ENCODE measurements around the gene LCP1. TPM values are rescaled to one million over a fixed set of nuclear protein-coding genes. Genes with fewer than 3 reads are reported as not detected.

The LCP1 gene
- total RNA-seq, 1 experiment from 2014 or later = 54.6 TPM

DNA sequence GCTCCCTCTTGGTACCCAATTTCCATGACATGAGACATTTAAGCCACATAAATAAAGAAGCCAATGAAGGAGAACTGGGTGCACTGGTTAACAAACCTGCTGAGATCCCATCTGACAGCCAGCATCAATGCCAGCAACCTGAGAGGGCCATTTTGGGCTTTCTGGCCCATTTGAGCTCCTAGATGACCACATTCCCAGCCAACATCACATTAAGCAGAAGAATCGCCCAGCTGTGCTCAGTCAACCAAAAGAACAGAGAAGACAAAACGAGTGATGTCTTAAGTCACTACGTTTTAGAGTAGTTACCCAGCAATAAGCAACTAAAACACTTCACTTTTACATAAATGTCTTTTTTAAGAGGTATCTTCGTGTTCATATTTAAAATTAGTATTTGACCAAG is 21.9 kb downstream of the LCP1 start:
- CTCF ChIA-PET = interaction anchor here (1.0 kb wide), 2 partner anchors 161 to 352 kb away, joined by 3 to 7 read pairs; no protein-coding TSS in a partner anchor
- no peak overlapping the region for H3K4me3 Mint-ChIP-seq (ENCODE audit: low read depth, unreplicated experiment)
- no peaks in the 10 kb centered on the region for H3K27me3 Mint-ChIP-seq (ENCODE audit: unreplicated experiment)
- intact Hi-C loops (cut with micrococcal nuclease; ENCODE audit: unreplicated experiment) = loop anchor here (5.0 kb wide), 1 partner anchor 127 kb away; no protein-coding TSS in a partner anchor
- BruUV-seq (replicated peaks) = no TSS peak
- no peak overlapping the region for H3K27ac Mint-ChIP-seq (ENCODE audit: unreplicated experiment)
- H3K4me1 Mint-ChIP-seq (ENCODE audit: low read depth, unreplicated experiment) = peaks cover 12% of the 10 kb centered on the region
- DNase-seq = no peak
- H3K9me3 Mint-ChIP-seq (ENCODE audit: low read depth, unreplicated experiment) = no peaks in the 10 kb centered on the region
- TF ChIP-seq, protein P1, sequence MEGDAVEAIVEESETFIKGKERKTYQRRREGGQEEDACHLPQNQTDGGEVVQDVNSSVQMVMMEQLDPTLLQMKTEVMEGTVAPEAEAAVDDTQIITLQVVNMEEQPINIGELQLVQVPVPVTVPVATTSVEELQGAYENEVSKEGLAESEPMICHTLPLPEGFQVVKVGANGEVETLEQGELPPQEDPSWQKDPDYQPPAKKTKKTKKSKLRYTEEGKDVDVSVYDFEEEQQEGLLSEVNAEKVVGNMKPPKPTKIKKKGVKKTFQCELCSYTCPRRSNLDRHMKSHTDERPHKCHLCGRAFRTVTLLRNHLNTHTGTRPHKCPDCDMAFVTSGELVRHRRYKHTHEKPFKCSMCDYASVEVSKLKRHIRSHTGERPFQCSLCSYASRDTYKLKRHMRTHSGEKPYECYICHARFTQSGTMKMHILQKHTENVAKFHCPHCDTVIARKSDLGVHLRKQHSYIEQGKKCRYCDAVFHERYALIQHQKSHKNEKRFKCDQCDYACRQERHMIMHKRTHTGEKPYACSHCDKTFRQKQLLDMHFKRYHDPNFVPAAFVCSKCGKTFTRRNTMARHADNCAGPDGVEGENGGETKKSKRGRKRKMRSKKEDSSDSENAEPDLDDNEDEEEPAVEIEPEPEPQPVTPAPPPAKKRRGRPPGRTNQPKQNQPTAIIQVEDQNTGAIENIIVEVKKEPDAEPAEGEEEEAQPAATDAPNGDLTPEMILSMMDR (IDR thresholded peaks at IDR 0.05; ENCODE audit: unreplicated experiment) = no peak
- no peaks in the 10 kb centered on the region for H3K36me3 Mint-ChIP-seq (ENCODE audit: insufficient read depth, unreplicated experiment)

DNA sequence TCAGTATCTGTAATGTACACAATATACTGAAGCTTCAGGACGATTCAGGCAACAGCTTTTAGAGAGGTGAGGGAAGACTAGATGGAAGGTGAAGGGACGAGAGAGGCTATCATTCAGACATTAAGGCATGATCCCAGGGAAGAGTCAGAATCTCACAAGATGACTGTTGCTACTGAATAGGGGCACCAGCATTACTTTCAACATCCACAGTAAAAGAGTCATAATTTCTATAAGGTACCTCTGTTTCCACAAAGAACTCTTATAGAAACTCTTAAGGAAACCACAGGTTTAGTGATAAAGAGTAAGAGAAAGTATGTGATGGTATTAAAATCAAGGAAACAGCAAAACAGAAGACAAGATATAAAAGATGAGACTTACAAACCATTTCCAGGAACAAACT is 23.0 kb downstream of the LCP1 start:
- CTCF ChIA-PET = interaction anchor here (0.6 kb wide), 1 partner anchor 72 kb away, joined by 4 read pairs; no protein-coding TSS in a partner anchor
- Mint-ChIP-seq H3K27me3 (ENCODE audit: unreplicated experiment) (no peaks in the 10 kb centered on the region), H3K9me3 (ENCODE audit: low read depth, unreplicated experiment) (no peaks in the 10 kb centered on the region), H3K4me3 (ENCODE audit: low read depth, unreplicated experiment) (no peak overlapping the region), H3K27ac (ENCODE audit: unreplicated experiment) (no peak overlapping the region), H3K4me1 (ENCODE audit: low read depth, unreplicated experiment) (peaks cover 7% of the 10 kb centered on the region), H3K36me3 (ENCODE audit: insufficient read depth, unreplicated experiment) (no peaks in the 10 kb centered on the region)
- TF ChIP-seq, protein P1 (IDR thresholded peaks at IDR 0.05; ENCODE audit: unreplicated experiment) = no peak
- BruUV-seq (replicated peaks) = no TSS peak
- DNase-seq = no peak
- intact Hi-C loops (cut with micrococcal nuclease; ENCODE audit: unreplicated experiment) = no loop called here

DNA sequence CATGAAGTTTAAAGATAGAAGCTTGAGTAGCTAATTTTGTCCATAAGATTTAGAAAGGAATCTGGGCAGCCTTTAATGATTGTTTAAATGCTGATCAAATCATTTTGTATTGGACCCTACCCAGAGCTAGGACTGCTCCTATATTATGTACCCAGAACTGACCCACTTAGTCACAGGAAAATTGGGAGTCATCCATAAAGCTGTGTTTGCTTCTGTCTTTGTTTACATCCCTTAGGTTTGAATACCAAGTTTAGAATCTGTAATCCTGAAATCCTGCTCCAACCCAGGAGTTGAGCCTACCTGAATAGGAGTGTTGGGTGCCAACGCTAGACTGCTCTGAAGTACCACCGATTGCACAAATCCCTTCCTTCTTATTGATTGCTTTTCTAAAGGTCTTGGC is 23.8 kb downstream of the LCP1 start:
- H3K4me1 Mint-ChIP-seq (ENCODE audit: low read depth, unreplicated experiment) = peaks cover 7% of the 10 kb centered on the region
- no peaks in the 10 kb centered on the region for H3K27me3 Mint-ChIP-seq (ENCODE audit: unreplicated experiment)
- H3K4me3 Mint-ChIP-seq (ENCODE audit: low read depth, unreplicated experiment) = no peak overlapping the region
- intact Hi-C loops (cut with micrococcal nuclease; ENCODE audit: unreplicated experiment) = no loop called here
- H3K27ac Mint-ChIP-seq (ENCODE audit: unreplicated experiment) = no peak overlapping the region
- TF ChIP-seq, protein P1 (IDR thresholded peaks at IDR 0.05; ENCODE audit: unreplicated experiment) = no peak
- peaks cover 5% of the 10 kb centered on the region for H3K36me3 Mint-ChIP-seq (ENCODE audit: insufficient read depth, unreplicated experiment)
- no peaks in the 10 kb centered on the region for H3K9me3 Mint-ChIP-seq (ENCODE audit: low read depth, unreplicated experiment)
- DNase-seq = no peak
- no TSS peak for BruUV-seq (replicated peaks)
- CTCF ChIA-PET = no interaction called here

DNA sequence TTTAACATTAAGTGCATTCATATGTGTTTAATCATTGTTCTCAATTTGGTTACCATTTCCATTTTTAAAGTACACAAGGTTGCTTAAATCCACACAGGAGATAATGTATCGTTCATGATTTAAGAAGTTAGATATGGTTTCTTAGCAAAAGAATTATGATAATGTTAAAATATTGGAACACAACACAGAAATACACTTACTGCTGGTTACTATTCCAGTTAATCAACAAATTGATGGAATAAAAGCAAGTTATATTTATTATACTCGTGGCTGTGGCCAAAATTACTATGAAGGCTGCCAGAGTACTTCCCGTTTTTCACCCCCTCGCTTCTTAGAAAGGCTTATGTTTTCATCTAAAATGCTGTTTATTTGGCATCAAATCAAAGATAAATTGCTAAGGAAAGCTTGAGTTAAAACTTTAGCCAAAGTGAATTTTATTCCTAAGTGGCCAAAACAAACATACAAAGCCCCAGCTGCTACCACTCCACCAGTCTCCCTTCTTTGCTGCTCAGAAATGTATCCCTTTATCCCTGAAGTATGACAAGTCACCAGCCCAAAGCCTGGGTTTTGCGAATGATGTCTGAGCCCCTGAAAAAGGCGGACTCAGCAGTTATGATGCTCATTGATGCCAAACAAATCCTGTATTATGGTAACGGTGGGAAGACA is 27.7 kb downstream of the LCP1 start:
- Mint-ChIP-seq H3K27ac (ENCODE audit: unreplicated experiment) (no peak overlapping the region), H3K36me3 (ENCODE audit: insufficient read depth, unreplicated experiment) (peaks cover 8% of the 10 kb centered on the region), H3K27me3 (ENCODE audit: unreplicated experiment) (no peaks in the 10 kb centered on the region), H3K4me1 (ENCODE audit: low read depth, unreplicated experiment) (no peaks in the 10 kb centered on the region), H3K9me3 (ENCODE audit: low read depth, unreplicated experiment) (no peaks in the 10 kb centered on the region), H3K4me3 (ENCODE audit: low read depth, unreplicated experiment) (no peak overlapping the region)
- no TSS peak for BruUV-seq (replicated peaks)
- CTCF ChIA-PET = no interaction called here
- no peak for DNase-seq
- TF ChIP-seq, protein P1 (IDR thresholded peaks at IDR 0.05; ENCODE audit: unreplicated experiment) = no peak
- intact Hi-C loops (cut with micrococcal nuclease; ENCODE audit: unreplicated experiment) = no loop called here
